ENCODE results near the gene ZNF462. TPM values are rescaled to one million over a fixed set of nuclear protein-coding genes. Genes with fewer than 3 reads are reported as not detected.
"Not testable (repeated sequence)": the region's sequence is repeated elsewhere in the genome, so short reads cannot be mapped to it uniquely, and the experiment has no call there.

ZNF462 gene
- polyA plus RNA-seq (ENCODE audit: insufficient read length), result 37.9 TPM
- long read RNA-seq, donor 1, full-length matches to known transcripts, result 1 of 13 reads
- long read RNA-seq, donor 1, partial matches to known transcripts, result 12 of 13 reads
- long read RNA-seq, donor 1, other reads (novel, unspliced or antisense), result 0 of 13 reads
- long read RNA-seq, donor 2, partial matches to known transcripts, result 15 of 15 reads
- long read RNA-seq, donor 2, other reads (novel, unspliced or antisense), result 0 of 15 reads
- long read RNA-seq, donor 3, partial matches to known transcripts, result 10 of 13 reads
- long read RNA-seq, donor 3, other reads (novel, unspliced or antisense), result 0 of 13 reads
- long read RNA-seq, donor 4, result 0 reads
- long read RNA-seq, donor 5, result 0 reads
- long read RNA-seq, donor 6, full-length matches to known transcripts, result 1 of 1 reads
- long read RNA-seq, donor 6, partial matches to known transcripts, result 0 of 1 reads
- long read RNA-seq, donor 6, other reads (novel, unspliced or antisense), result 0 of 1 reads
- long read RNA-seq, donor 7, result 0 reads
- long read RNA-seq, donor 8, partial matches to known transcripts, result 0 of 1 reads
- long read RNA-seq, donor 8, other reads (novel, unspliced or antisense), result 0 of 1 reads

GRCh38 chr9:106862821-106863720, at the start of gene ZNF462:
Gene ZNF462, plus strand, starts transcription at chr9:106863166. Its CDS starts 60,218 bp downstream, at chr9:106923384.
- DNase-seq, result peak; percentile 73

GRCh38 chr9:106816524-106816923, 46.4 kb upstream of the ZNF462 start:
- DNase-seq, result no peak

DNA sequence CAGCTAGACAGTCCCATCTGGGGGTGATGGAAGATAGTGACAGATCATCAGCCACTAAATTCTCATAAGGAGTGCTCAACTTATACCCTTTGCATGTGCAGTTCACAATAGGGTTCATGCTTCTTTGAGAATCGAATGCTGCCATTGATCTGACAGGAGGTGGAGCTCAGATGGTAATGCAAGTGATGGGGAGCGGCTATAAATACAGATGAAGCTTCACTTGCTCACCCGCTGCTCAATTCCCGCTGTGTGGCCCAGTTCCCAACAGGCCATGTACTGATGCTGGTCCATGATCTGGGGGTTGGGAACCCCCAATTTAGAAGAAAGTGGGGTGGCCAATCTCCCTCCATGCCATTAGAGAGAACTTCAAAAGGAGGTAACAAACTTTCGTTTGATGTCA, 44.9 kb upstream of the ZNF462 start:
- DNase-seq, result no peak

DNA sequence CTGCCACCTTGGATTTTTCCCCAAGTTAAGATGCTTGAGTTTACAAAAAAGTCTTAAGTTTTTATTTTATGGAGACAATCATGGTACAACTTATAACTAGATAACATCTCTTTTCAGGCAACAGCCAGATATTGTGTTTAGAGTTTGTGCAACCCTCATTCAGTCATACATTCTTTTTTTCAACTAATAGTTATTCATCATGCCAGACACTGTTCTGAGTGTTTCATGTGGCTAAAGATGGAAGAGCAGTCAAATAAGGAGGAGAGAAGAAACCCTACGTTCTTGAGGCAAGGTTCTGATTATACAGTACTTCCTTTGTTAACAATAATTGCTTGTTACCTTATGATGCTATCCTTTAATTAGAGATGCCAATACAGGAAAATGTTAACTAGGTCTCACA, 42.1 kb upstream of the ZNF462 start:
- DNase-seq, result no peak

- DNase-seq, result no peak
Measured at GRCh38 chr9:106828070-106828469, 34.9 kb upstream of the ZNF462 start.

- DNase-seq, result no peak
Measured at GRCh38 chr9:106828965-106829364, 34.0 kb upstream of the ZNF462 start.

DNA sequence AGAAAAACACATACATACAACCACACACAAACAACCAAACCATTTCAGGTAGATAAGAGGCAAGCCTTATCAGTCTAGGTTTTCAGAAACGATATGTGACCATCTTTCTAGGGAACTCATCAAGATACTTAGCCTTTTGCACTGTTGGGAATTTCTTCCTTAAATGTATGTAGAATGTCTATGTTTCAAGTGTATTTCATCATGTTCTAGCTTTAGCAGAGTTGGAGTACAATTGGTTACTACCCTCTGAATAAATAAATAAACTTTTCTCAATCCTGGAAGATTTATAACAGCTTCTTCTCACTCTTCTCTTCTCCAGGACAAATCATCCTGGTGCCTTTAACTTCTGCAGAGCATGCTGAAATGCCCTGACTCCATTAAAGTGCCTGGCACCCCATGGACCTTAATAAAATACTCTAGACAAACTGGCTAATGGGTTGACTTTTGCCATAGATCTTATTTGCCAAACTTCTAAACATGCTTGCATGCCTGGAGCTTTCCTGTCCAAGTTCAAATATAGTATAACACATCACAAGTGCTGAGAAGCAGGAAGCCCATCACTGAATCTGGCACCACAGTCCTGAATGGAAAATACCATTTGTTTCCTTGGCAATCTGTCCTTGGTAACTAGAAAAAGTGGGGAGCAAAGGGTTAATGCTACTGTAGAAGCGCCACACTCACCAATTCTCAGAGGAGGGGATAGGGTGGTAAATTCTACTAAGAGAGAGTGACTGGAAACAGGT, 33.1 kb upstream of the ZNF462 start:
- no peak for DNase-seq

DNA sequence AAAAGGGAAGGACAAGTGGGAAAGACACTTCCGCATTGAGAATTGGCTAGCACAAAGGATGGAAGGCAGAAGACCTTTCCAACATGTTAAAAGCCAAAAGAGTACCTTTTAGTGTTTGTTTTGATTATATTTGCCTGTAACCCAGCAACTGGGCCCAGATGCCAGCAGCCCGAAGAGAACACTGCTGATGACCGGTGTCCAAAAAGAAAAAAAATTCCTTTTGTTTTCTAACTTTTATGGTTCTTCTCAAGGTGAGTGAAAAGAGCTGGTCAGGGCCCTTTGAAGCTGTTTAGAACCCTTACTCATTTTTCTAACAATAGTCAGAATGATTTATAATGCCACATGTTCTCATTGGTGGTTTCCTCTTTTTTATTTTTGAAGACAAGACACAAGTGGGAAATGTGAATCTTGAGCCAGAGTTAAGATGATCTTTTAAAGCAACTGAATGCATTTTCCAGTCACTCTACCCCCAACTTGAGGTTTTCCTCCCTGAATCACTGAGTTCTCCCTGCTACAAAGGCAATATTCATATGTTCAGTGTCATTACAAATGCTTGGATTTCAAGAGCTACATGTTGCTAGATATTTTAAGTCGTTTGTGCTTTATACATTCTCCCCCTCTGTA, 32.3 kb upstream of the ZNF462 start:
- no peak for DNase-seq

DNA sequence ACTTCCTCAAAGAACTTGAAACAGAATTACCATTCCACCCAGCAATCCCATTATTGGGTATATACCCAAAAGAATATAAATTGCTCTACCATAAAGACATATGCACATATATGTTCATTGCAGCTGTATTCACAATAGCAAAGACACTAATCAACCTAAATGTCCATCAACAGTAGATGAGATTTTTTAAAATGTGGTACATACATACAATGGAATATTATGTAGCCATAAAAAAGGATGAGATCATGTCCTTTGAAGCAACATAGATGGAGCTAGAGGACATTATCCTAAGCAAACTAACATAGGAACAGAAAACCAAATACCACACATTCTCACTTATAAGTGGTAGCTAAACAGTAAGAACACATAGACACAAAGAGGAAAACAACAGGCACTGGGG, 28.1 kb upstream of the ZNF462 start:
- no peak for DNase-seq

GRCh38 chr9:106835840-106836239, 27.1 kb upstream of the ZNF462 start:
- DNase-seq, result no peak

DNA sequence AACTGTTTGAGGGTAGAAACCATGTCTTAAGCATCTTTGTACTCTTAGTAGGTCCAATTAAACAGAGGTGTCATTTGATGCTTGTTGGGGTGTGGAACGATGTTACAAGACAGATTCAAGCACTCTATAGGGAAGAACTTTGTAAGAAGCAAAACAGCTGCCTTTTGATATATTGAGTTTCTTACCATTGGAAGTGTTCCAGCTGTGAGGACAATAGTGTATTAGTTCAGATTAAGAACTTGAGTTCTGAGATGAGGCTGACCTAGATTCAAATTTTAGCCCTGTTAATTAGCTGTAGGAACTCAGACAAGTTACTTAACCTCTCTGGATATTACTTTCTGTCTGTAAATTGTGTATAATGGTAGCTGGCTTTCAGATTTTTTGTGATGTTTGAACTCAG, 19.6 kb upstream of the ZNF462 start:
- DNase-seq, result no peak

- no peak for DNase-seq
Measured at GRCh38 chr9:106846307-106846706, 16.7 kb upstream of the ZNF462 start.

DNA sequence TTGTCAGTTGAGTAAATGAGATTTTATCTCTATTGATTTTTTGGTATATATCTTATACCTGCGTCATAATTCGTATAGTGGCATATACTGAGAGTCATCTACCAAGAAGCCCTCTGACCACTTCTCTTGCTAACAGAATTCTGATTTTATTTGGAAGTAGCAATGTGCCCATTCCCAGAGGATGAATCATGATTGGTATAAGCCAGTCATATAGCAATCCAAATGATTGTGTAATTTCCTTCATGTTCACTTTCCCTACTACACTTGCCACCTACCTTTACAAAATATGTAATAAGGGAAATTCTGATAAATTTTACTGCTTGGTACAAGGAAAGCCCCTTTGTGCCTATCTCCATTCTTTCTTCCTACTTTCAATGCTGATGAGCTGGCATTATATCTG, 16.1 kb upstream of the ZNF462 start:
- DNase-seq, result no peak

DNA sequence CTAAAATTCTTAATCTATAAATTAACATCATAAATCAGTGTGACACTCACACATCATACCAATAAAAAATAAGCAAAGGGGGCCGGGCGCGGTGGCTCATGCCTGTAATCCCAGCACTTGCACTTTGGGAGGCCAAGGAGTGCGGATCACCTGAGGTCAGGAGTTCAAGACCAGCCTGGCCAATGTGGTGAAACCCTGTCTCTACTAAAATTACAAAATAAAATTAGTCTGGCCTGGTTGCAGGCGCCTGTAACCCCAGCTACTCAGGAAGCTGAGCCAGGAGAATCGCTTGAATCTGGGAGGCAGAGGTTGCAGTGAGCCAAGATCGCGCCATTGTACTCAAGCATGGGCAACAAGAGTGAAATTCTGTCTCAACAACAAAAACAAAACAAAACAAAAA, 11.3 kb upstream of the ZNF462 start:
- DNase-seq, result not testable (repeated sequence)

DNA sequence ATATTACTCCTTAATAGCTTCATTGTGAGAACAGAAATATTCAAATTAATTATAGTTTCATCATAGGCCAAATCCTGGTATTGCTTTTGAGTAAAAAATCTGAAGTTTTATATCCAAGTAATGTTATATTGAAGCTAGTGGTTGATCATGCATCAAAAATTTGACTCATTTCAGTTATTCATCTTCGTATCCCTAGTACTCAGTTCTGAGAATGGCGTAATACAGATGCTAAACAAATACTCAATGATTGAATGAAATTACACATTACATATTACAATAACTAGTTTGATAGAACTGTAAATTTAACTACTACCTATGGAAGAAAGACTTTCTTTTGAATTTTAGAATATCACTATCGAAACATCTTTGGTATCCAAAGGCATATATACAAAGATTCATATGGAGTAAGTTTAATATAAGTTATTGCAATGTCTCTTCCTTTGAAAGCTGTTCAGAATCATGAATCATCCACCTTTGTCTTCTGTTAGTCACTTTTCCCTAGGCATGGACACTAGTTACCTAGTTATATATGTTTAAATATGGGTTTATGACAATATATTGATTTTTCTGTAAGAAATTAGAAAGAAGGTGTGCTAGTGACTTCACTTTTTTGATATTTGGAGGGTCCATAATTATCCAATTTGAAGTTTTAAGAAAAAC, 5.0 kb upstream of the ZNF462 start:
- no peak for DNase-seq

DNA sequence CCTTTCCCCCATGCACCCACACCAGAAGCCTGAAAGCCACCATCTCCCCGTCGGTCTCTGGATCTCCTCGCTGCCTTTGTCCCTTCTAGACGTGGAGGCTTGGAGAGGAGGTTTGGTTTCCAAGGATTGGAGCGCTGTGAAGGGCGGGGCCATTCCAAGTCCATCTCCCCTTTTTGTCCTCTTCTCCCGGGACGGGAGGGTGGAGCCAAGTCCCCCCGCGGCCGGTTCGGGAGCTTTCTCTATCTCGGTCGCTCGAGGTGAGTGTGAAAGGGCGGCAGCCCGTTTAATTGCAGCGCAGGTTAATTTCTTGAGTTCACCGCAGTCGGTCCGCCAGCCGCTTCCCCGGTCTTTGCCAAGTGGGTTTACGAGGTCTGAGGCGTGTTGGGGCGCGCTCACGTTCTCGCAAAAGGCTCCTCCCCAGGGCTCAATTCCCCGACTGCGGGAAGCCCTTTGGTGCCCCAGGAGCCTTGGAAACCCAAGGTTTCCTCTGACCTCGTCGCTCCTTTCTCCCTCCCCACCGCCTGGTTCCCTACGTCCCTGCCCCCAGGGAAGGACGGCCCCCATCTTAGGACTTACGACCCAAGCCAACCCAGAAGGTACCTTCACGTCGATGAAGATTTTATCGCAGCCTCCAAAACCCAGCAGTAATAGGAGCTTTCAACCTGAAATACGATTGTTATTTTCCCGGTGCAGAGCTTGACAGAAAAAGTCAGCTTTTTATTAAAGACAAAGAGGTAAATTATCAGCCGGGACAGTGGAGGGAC, 2.8 kb upstream of the ZNF462 start:
- peak; percentile 78 for DNase-seq

DNA sequence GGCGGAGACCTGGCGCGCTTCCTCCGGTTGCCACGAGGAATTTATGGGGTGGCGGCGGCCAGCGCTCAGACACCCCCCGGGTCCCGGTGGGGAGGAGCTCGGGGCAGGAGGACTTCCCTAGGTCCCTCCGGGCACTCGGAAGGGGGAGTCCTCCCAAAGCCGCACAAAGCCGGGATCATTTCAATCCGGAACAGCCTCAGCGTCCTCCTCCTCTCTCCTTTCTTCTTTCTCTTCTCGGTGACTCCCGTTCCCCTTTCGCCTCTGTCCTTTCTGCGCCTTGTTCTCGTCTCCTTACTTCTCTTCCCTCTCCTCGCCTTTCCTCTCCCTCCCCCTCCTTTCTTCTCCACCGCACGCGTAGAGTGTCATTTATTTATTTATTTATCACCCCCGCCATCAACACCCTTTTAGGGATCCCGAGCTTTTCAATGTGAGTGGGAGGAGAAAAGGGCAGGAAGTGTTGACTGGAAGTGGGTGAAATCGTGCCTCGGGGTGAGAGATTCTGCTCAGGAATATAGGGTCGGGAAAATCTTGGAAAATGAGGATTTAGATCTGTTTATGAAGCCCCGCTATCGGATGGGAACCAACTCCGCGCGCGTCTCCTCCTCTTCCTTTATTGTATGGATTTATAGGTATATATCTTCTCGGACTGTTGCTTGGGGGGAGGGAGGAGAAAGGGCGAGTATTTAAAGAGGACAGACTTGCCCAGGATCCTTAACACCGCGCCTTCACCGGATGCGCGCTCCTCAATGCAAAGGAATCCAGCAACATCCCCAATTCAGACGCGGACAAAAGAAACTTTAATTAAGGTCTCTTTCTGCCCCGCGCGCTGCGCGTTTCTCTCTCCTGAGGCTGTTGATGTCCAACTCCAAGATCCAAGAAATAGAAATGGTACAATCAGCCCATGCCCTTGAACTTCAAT, 2.0 kb upstream of the ZNF462 start:
- peak; percentile 53 for DNase-seq

- no peak for DNase-seq
Measured at GRCh38 chr9:106861640-106862109, 1.3 kb upstream of the ZNF462 start.
